ENCODE data around the gene SOCS3. TPM values are rescaled to one million over a fixed set of nuclear protein-coding genes. Genes with fewer than 3 reads are reported as not detected.

SOCS3 gene
- total RNA-seq, 1 experiment from 2014 or later: 21.7 TPM

DNA sequence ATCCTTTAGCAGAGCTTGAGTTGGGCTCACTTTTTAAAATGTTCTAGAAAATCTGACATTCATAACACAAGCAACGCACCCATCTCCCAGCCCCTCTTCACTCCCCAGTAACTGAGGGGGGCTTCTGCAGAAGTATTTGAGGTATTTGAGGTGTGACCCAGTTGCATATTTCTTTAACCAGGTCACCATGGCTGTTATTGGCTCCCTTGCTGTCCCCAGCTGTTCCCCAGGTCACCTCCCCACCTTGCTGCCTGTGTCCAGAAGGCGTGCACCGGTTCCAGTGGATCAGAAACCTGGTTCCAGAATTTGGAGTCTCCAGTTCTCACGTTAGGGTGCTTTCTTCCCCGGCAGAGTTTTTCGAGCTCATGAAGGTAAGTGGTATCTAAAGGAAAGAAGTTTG is 32.4 kb upstream of the SOCS3 start:
- no peaks in the 10 kb centered on the region for H3K27me3 ChIP-seq (ENCODE audit: insufficient read depth, low read depth)
- peaks cover 21% of the 10 kb centered on the region for H3K4me1 ChIP-seq (replicated peaks; ENCODE audit: insufficient read depth)
- peak overlapping the region; percentile 83; the same call in 1 of the 2 replicates for H3K27ac ChIP-seq
- no TSS peak for BruUV-seq (replicated peaks)
- intact Hi-C loops (cut with micrococcal nuclease; ENCODE audit: unreplicated experiment): no loop called here
- ChIA-PET POLR2A (ENCODE audit: unreplicated experiment) (interaction anchor here (0.6 to 0.7 kb wide), 5 partner anchors 31 to 615 kb away, joined by 3 to 9 read pairs (median 5); no protein-coding TSS in a partner anchor), CTCF (interaction anchor here (0.6 to 1.2 kb wide), 2 partner anchors 32 to 561 kb away, joined by 3 read pairs; no protein-coding TSS in a partner anchor)
- no peaks in the 10 kb centered on the region for H3K9me3 ChIP-seq (ENCODE audit: insufficient read depth, low read depth)
- H3K4me3 ChIP-seq: no peak overlapping the region
- H4K20me1 ChIP-seq (ENCODE audit: insufficient read depth): peaks cover 13% of the 10 kb centered on the region; the same call in 1 of the 2 replicates
- peaks cover 63% of the 10 kb centered on the region for H3K79me2 ChIP-seq (ENCODE audit: low read depth)
- no peak for DNase-seq
- H2AFZ ChIP-seq: no peak overlapping the region
- H3K36me3 ChIP-seq (ENCODE audit: low read depth): no peaks in the 10 kb centered on the region
- H3K4me2 ChIP-seq: peak overlapping the region; percentile 24
- TF ChIP-seq CTCF (conservative IDR thresholded peaks at IDR 0.05) (no peak), EZH2 (IDR thresholded peaks at IDR 0.05; ENCODE audit: low read depth) (no peak)
- no peaks in the 10 kb centered on the region for H3K9me2 ChIP-seq (ENCODE audit: insufficient read depth)
- peaks cover 16% of the 10 kb centered on the region for H3F3A ChIP-seq (ENCODE audit: insufficient read depth, low read depth)

- CTCF ChIA-PET: interaction anchor here (0.7 to 1.2 kb wide), 2 partner anchors 31 to 52 kb away, joined by 3 read pairs; no protein-coding TSS in a partner anchor
- Histone ChIP-seq H3K9me2 (ENCODE audit: insufficient read depth) (no peaks in the 10 kb centered on the region), H3K4me2 (peak overlapping the region; percentile 68), H3K9me3 (ENCODE audit: insufficient read depth, low read depth) (no peaks in the 10 kb centered on the region), H3K36me3 (ENCODE audit: low read depth) (no peaks in the 10 kb centered on the region), H3K4me3 (no peak overlapping the region), H3K4me1 (replicated peaks; ENCODE audit: insufficient read depth) (peaks cover 21% of the 10 kb centered on the region), H2AFZ (no peak overlapping the region), H3K27ac (peak overlapping the region; percentile 83), H3K27me3 (ENCODE audit: insufficient read depth, low read depth) (no peaks in the 10 kb centered on the region), H3F3A (ENCODE audit: insufficient read depth, low read depth) (peaks cover 16% of the 10 kb centered on the region), H4K20me1 (ENCODE audit: insufficient read depth) (peaks cover 13% of the 10 kb centered on the region; the same call in 1 of the 2 replicates), H3K79me2 (ENCODE audit: low read depth) (peaks cover 68% of the 10 kb centered on the region)
- TF ChIP-seq CTCF (conservative IDR thresholded peaks at IDR 0.05): no peak
- no peak for TF ChIP-seq EZH2 (IDR thresholded peaks at IDR 0.05; ENCODE audit: low read depth)
- intact Hi-C loops (cut with micrococcal nuclease; ENCODE audit: unreplicated experiment): no loop called here
- POLR2A ChIA-PET (ENCODE audit: unreplicated experiment): interaction anchor here (0.6 to 0.7 kb wide), 5 partner anchors 31 to 616 kb away, joined by 3 to 9 read pairs (median 4); no protein-coding TSS in a partner anchor
- BruUV-seq (replicated peaks): no TSS peak
- DNase-seq: peak; percentile 33 to 83
These were observed 32.0 kb upstream of the SOCS3 start for GRCh38 chr17:78391843-78392242.

DNA sequence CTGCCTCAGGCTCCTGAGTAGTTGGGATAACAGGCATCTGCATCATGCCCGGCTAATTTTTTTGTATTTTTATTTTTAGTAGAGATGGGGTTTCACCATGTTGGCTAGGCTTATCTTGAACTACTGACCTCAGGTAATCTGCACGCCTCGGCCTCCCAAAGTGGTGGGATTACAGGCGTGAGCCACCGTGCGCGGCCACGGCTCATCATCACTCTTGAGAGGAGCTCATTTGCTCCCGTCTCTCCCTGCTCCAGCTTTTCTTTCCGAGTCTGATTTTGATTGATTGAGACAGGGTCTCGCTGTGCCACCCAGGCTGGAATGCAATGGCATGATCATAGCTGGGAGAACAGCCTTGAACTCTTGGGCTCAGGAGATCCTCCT is 31.2 kb upstream of the SOCS3 start:
- TF ChIP-seq CTCF (conservative IDR thresholded peaks at IDR 0.05) (no peak), EZH2 (IDR thresholded peaks at IDR 0.05; ENCODE audit: low read depth) (no peak)
- H3K36me3 ChIP-seq (ENCODE audit: low read depth): no peaks in the 10 kb centered on the region
- H3K9me3 ChIP-seq (ENCODE audit: insufficient read depth, low read depth): no peaks in the 10 kb centered on the region
- H3K4me2 ChIP-seq: 0 out of 2 replicates have a peak overlapping the region, but pooled peaks have one; percentile 68
- peaks cover 21% of the 10 kb centered on the region for H3K4me1 ChIP-seq (replicated peaks; ENCODE audit: insufficient read depth)
- H3K79me2 ChIP-seq (ENCODE audit: low read depth): peaks cover 76% of the 10 kb centered on the region
- BruUV-seq (replicated peaks): no TSS peak
- H3K4me3 ChIP-seq: no peak overlapping the region
- CTCF ChIA-PET: interaction anchor here (0.7 kb wide), 1 partner anchor 51 kb away, joined by 3 read pairs; no protein-coding TSS in a partner anchor
- POLR2A ChIA-PET (ENCODE audit: unreplicated experiment): no interaction called here
- DNase-seq: no peak
- H3K27me3 ChIP-seq (ENCODE audit: insufficient read depth, low read depth): no peaks in the 10 kb centered on the region
- no peak overlapping the region for H2AFZ ChIP-seq
- peak overlapping the region; percentile 83 for H3K27ac ChIP-seq
- no peaks in the 10 kb centered on the region for H3K9me2 ChIP-seq (ENCODE audit: insufficient read depth)
- peaks cover 13% of the 10 kb centered on the region; the same call in 1 of the 2 replicates for H4K20me1 ChIP-seq (ENCODE audit: insufficient read depth)
- intact Hi-C loops (cut with micrococcal nuclease; ENCODE audit: unreplicated experiment): no loop called here
- peaks cover 16% of the 10 kb centered on the region for H3F3A ChIP-seq (ENCODE audit: insufficient read depth, low read depth)
